Fibroblast of mammary gland (primary cell): ENCODE results near the gene ANAPC4.
"Not testable (repeated sequence)": the region's sequence is repeated elsewhere in the genome, so short reads cannot be mapped to it uniquely, and the experiment has no call there.

Experiments used
- DNase-seq: peaks from one replicate; pipeline ENCODE4 v3.0.0-alpha.2; 2010; ENCODE audit warnings: low read depth
- H3K4me3 ChIP-seq: 2 replicates; pipeline ENCODE4 v1.5.1; 2011; ENCODE audit warnings: low read depth, mild to moderate bottlenecking, low read length, moderate library complexity; ENCODE audit not compliant: control insufficient read depth
- TF ChIP-seq, protein P1 (sequence below): conservative IDR thresholded peaks from 2 replicates; pipeline ENCODE4 v1.5.1; 2011; ENCODE audit warnings: low read depth, low read length, inconsistent platforms; ENCODE audit not compliant: control insufficient read depth, insufficient read depth

ANAPC4 gene

DNA sequence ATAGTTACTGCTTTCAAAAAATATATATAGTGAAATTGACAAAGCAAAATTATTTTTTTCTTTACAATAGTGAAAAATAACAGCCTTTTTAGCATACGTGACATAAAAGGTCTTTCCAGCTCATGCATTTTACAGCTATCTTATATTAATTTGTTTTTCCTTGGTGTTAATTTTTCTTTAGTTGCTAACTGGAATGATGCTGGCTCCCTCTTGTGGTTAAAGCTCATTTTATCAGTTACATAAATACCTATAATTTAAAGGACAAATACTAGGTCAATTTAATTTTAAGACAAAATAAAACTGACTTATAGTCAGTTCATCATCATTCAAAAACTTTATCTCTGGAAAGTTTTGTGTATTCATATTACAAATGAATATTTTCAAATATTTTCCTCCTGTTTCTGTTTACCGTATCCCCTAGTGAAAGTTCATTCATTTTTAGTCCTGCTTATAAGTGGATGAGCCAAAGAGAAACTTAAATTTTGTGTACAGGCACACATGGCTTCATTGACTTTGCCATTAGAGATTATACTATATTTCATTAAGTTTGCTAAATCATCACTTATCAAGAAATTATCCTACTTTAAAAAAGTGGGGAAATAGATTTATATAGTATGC lies 9.9 kb upstream of the ANAPC4 start:
- TF ChIP-seq, protein P1, sequence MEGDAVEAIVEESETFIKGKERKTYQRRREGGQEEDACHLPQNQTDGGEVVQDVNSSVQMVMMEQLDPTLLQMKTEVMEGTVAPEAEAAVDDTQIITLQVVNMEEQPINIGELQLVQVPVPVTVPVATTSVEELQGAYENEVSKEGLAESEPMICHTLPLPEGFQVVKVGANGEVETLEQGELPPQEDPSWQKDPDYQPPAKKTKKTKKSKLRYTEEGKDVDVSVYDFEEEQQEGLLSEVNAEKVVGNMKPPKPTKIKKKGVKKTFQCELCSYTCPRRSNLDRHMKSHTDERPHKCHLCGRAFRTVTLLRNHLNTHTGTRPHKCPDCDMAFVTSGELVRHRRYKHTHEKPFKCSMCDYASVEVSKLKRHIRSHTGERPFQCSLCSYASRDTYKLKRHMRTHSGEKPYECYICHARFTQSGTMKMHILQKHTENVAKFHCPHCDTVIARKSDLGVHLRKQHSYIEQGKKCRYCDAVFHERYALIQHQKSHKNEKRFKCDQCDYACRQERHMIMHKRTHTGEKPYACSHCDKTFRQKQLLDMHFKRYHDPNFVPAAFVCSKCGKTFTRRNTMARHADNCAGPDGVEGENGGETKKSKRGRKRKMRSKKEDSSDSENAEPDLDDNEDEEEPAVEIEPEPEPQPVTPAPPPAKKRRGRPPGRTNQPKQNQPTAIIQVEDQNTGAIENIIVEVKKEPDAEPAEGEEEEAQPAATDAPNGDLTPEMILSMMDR = peak; percentile 70
- no peak overlapping the region for H3K4me3 ChIP-seq
- DNase-seq = peak; percentile 63

GRCh38 chr4:25367877-25368276 lies 9.2 kb upstream of the ANAPC4 start:
- DNase-seq = no peak
- no peak overlapping the region for H3K4me3 ChIP-seq
- TF ChIP-seq, protein P1 = no peak

DNA sequence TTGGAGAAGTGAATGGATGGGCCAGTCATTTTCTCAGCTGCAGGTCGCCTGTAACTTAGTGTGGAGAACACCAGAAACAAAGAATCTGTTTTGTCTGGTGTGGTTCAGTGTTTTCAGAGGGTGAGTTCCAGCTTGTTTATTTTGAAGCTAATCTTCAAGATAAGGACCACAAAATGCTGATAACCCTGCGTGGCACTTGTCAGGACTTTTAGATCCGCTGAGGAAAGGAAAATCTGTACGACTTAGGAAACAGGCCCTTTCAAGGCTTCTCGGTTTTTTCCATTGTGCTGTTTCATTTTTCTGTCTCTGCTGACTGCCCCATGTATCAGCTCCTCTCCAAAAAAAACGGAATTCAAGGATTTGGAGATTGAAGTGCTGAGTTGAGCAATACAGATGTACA lies 8.7 kb upstream of the ANAPC4 start:
- no peak for DNase-seq
- TF ChIP-seq, protein P1 = no peak
- no peak overlapping the region for H3K4me3 ChIP-seq

GRCh38 chr4:25370242-25370641 lies 6.8 kb upstream of the ANAPC4 start:
- TF ChIP-seq, protein P1 = no peak
- DNase-seq = no peak
- H3K4me3 ChIP-seq = no peak overlapping the region

DNA sequence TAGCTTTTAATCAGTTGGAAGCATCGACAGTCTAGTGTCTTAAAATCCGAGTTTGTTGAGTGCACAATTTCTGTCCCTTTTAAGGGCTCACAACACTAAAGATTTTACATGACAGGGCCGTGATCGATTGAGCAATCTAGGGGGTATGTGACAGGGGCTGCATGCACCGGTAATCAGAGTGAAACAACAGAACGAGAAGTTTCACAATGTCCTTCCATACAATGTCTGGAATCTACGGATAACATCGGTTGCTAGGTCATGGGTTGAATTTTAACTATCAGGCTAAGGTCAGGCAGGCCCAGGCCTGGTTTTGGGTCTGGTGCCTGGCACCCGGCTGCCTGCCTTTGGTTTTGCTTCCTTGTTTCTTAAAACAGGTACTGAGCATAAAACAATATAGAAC lies 4.5 kb upstream of the ANAPC4 start:
- not testable (repeated sequence) for H3K4me3 ChIP-seq, DNase-seq

DNA sequence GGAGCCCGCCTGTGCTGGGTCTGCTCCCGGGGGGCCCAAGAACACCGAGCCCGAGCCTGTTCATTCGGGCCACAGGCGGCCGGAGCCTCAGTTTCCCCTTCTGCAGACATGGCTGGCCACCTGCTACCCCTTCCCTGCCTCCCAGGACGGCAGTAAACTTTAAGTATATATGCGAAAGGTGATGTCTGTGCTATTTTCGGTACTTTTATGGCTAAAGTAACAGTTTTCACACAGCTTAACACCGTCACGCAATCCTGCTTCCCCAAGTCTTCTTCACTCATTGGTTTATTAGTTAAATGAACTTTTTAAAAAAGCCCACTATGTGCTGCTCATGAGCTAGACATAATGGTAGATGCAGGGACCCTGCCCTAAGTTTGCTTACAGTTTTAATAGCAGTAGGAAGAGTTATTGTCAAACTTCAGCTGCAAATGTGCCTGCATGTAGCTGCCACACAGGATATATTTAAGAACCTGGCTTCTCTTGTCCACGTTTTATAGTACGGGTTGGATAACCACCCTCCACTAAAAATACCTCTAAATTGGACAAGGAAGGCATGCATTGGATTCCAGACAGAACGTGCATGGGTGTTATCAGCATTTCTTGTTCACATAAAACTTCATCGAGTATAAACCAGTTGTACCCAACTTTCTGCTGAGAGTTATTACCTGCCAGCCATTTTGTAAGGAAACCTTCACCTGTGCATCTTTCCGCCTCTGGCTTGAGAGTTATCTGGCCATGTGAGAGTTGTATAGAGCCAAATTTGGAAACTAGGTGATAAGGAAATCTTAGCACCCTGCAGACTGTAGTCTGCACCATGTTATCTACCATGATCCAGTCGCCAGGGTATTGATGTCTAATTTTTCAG lies 741 bp downstream of the ANAPC4 start:
- H3K4me3 ChIP-seq = peak overlapping the region; percentile 90
- no peak for DNase-seq
- TF ChIP-seq, protein P1 = no peak

DNA sequence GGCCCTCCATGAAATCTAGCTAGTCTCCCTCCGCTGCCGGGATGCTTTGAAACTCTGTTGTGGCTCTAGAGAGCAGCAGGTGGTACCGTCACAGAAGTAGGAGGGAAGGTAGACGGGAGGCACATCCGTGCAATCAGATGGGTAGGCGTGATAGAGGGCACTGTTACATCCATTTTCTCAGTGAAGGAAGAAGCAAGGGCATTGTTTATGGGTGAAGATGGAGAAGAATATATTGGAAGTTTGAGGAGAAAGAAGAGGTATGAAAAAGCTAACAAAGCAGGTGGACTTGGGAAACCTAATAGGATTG lies 1.3 kb downstream of the ANAPC4 start:
- DNase-seq = no peak
- TF ChIP-seq, protein P1 = no peak
- peak overlapping the region; percentile 90 for H3K4me3 ChIP-seq
